ENCODE results near the gene ITGAX. TPM values are rescaled to one million over a fixed set of nuclear protein-coding genes. Genes with fewer than 3 reads are reported as not detected.

ITGAX gene
- total RNA-seq, 4 donors from 2014 or later = 0.70 to 18.2 (median 2.5) TPM; not detected in 1

GRCh38 chr16:31397096-31397660 is 42.2 kb downstream of the ITGAX start:
- Histone ChIP-seq H3K4me1 (no peaks in the 10 kb centered on the region), H3K27me3 (no peaks in the 10 kb centered on the region), H3K4me3 (no peak overlapping the region), H3K27ac (no peak overlapping the region), H3K36me3 (no peaks in the 10 kb centered on the region), H3K9me3 (no peaks in the 10 kb centered on the region)
- no peak for DNase-seq
- no peak for TF ChIP-seq CTCF (IDR thresholded peaks at IDR 0.05)
- TF ChIP-seq POLR2A (IDR thresholded peaks at IDR 0.05) = no peak

- DNase-seq = no peak
- no peaks in the 10 kb centered on the region for H3K27me3 ChIP-seq
- H3K4me3 ChIP-seq = no peak overlapping the region
- H3K27ac ChIP-seq = no peak overlapping the region
- no peaks in the 10 kb centered on the region for H3K4me1 ChIP-seq
- TF ChIP-seq CTCF (IDR thresholded peaks at IDR 0.05) (no peak), POLR2A (IDR thresholded peaks at IDR 0.05) (no peak)
- H3K9me3 ChIP-seq = no peaks in the 10 kb centered on the region
- H3K36me3 ChIP-seq = no peaks in the 10 kb centered on the region
Measured at GRCh38 chr16:31397701-31398100, 42.7 kb downstream of the ITGAX start.

- no peak for TF ChIP-seq POLR2A (IDR thresholded peaks at IDR 0.05)
- TF ChIP-seq CTCF (IDR thresholded peaks at IDR 0.05) = no peak
- no peaks in the 10 kb centered on the region for H3K9me3 ChIP-seq
- no peak overlapping the region for H3K4me3 ChIP-seq
- H3K27me3 ChIP-seq = no peaks in the 10 kb centered on the region
- DNase-seq = no peak
- H3K36me3 ChIP-seq = no peaks in the 10 kb centered on the region
- no peaks in the 10 kb centered on the region for H3K4me1 ChIP-seq
- no peak overlapping the region for H3K27ac ChIP-seq
Measured at GRCh38 chr16:31400191-31400590, 45.2 kb downstream of the ITGAX start.

GRCh38 chr16:31401436-31401835 is 46.5 kb downstream of the ITGAX start:
- no peaks in the 10 kb centered on the region for H3K27me3 ChIP-seq
- TF ChIP-seq POLR2A (IDR thresholded peaks at IDR 0.05) (no peak), CTCF (IDR thresholded peaks at IDR 0.05) (no peak)
- H3K36me3 ChIP-seq = no peaks in the 10 kb centered on the region
- H3K4me1 ChIP-seq = no peaks in the 10 kb centered on the region
- no peak overlapping the region for H3K27ac ChIP-seq
- no peak overlapping the region for H3K4me3 ChIP-seq
- DNase-seq = no peak
- no peaks in the 10 kb centered on the region for H3K9me3 ChIP-seq

- Histone ChIP-seq H3K4me1 (no peaks in the 10 kb centered on the region), H3K27ac (no peak overlapping the region), H3K9me3 (no peaks in the 10 kb centered on the region), H3K27me3 (no peaks in the 10 kb centered on the region), H3K36me3 (no peaks in the 10 kb centered on the region), H3K4me3 (no peak overlapping the region)
- no peak for DNase-seq
- TF ChIP-seq POLR2A (IDR thresholded peaks at IDR 0.05) = no peak
- no peak for TF ChIP-seq CTCF (IDR thresholded peaks at IDR 0.05)
Measured at GRCh38 chr16:31402687-31403086, 47.7 kb downstream of the ITGAX start.
